Hindlimb muscle (tissue), 1 donor: ENCODE measurements around the gene KHDRBS1. TPM values are rescaled to one million over a fixed set of nuclear protein-coding genes. Genes with fewer than 3 reads are reported as not detected.
"Not testable (repeated sequence)": the region's sequence is repeated elsewhere in the genome, so short reads cannot be mapped to it uniquely, and the experiment has no call there.

Experiments
- DNase-seq: peaks from one replicate; pipeline ENCODE4 v3.0.0-alpha.2; 2013
- polyA plus RNA-seq: library from polyadenylated mRNA; unstranded; fragments of 120-200 nt; gene quantifications from one replicate; pipeline ENCODE4 v1.2.1, GENCODE V29; 2013; ENCODE audit not compliant: insufficient read length

Gene KHDRBS1, protein sequence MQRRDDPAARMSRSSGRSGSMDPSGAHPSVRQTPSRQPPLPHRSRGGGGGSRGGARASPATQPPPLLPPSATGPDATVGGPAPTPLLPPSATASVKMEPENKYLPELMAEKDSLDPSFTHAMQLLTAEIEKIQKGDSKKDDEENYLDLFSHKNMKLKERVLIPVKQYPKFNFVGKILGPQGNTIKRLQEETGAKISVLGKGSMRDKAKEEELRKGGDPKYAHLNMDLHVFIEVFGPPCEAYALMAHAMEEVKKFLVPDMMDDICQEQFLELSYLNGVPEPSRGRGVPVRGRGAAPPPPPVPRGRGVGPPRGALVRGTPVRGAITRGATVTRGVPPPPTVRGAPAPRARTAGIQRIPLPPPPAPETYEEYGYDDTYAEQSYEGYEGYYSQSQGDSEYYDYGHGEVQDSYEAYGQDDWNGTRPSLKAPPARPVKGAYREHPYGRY
- polyA plus RNA-seq, result 138 TPM

- DNase-seq, result peak; percentile 100
These were observed at the start of gene KHDRBS1 for GRCh38 chr1:32013386-32014198. Gene KHDRBS1 (plus strand): TSS chr1:32013868. CDS start chr1:32013996, 128 bp downstream.

GRCh38 chr1:31970873-31971272 lies 42.8 kb upstream of the KHDRBS1 start:
- DNase-seq, result no peak

- DNase-seq, result no peak
These were observed 37.3 kb upstream of the KHDRBS1 start for GRCh38 chr1:31976401-31976800.

GRCh38 chr1:31977385-31978131 lies 36.1 kb upstream of the KHDRBS1 start:
- DNase-seq, result no peak

- DNase-seq, result no peak
These were observed 34.7 kb upstream of the KHDRBS1 start for GRCh38 chr1:31978843-31979400.

GRCh38 chr1:31980835-31981455 lies 32.7 kb upstream of the KHDRBS1 start:
- DNase-seq, result no peak

DNA sequence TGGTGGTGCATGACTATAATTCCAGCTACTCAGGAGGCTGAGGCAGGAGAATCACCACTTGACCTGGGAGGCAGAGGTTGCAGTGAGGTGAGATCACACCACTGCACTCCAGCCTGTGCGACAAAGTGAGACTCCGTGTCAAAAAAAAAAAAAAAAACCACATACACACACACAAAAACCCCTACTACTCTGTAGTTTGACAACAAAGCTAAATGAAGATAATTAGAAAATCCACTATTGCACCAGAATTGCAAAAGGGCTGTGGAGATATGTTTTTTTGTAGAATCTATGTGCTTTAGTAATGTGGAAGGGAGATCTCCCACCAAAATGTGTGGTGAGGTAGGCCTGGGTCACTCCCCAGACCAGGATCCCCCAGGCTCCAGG lies 32.2 kb upstream of the KHDRBS1 start:
- DNase-seq, result no peak

GRCh38 chr1:31981972-31982371 lies 31.7 kb upstream of the KHDRBS1 start:
- no peak for DNase-seq

- no peak for DNase-seq
These were observed 29.0 kb upstream of the KHDRBS1 start for GRCh38 chr1:31984419-31985347.

GRCh38 chr1:31985430-31985829 lies 28.2 kb upstream of the KHDRBS1 start:
- DNase-seq, result no peak

GRCh38 chr1:31987135-31987619 lies 26.5 kb upstream of the KHDRBS1 start:
- no peak for DNase-seq

GRCh38 chr1:31989964-31990363 lies 23.7 kb upstream of the KHDRBS1 start:
- DNase-seq, result no peak

GRCh38 chr1:31991182-31991581 lies 22.5 kb upstream of the KHDRBS1 start:
- no peak for DNase-seq

DNA sequence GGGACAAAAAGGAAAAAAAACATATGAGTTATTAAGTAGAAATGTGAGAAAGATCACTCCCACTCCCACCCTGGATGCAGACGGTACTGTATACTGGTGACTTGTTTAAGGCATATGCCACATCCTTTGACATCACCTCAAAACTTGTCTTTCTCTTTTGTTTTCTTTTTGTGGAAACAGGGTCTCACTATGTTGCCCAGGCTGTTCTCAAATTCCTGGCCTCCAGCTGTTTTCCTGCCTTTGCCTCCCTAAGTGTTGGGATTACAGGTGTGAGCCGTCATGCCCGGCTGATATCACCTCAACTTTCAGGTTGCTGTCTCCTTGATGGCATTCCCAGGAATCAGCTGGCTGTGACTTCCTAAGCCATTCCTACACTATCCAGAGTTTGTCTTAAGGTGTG lies 18.4 kb upstream of the KHDRBS1 start:
- DNase-seq, result no peak

DNA sequence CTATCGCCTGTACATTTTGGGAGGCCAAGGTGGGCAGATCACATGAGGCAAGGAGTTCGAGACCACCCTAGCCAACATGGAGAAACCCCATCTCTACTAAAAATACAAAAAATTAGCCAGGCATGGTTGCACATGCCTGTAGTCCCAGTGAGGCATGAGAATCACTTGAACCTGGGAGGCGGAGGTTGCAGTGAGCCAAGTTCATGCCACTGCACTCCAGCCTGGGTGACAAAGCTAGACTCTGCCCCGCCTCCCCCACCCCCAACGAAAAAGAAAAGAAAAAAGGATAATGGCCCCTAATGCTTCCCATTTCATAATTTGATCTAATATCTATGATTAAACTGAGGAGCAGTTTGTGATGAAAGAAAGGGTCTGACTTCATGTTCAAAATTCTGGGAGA lies 17.5 kb upstream of the KHDRBS1 start:
- DNase-seq, result not testable (repeated sequence)

DNA sequence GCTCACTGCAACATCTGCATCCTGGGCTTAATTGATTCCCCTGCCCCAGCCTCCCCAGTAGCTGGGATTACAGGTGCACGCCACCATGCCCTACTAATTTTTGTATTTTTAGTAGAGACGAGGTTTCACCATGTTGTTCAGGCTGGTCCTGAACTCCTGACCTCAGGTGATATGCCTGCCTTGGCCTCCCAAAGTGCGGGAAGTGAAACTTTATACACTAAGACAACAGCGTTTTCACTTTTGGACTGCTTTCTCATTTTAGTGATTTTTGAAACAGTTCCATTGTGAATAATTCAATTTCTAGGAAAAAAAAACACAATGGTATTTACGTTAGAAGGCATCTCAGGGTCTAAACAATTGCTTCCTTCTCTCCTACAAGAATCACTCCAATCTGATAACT lies 11.8 kb upstream of the KHDRBS1 start:
- DNase-seq, result no peak

- DNase-seq, result not testable (repeated sequence)
These were observed 11.4 kb upstream of the KHDRBS1 start for GRCh38 chr1:32002285-32002684.

GRCh38 chr1:32005522-32005921 lies 8.1 kb upstream of the KHDRBS1 start:
- DNase-seq, result no peak

DNA sequence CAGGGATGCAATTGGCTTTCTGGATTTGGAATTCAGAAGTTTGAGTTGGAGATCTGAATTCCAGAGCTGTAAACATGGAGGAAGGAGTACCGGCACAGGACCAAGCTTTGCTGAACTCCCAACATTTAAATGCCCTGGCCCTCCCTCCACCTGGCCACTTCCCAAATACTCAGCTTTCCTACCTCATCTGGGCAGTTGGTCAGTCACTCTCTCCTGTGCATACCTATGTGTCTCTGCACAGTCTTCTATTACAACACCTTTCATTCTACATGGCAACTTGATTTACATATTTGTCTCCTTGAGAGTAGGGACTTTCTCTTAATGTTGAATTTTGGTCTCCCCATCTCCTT lies 6.1 kb upstream of the KHDRBS1 start:
- no peak for DNase-seq

GRCh38 chr1:32010246-32010645 lies 3.4 kb upstream of the KHDRBS1 start:
- DNase-seq, result no peak
